HCEC 1CT (cell line): ENCODE measurements around the gene INTS14.
A peak's percentile ranks its signal among the peaks of the same experiment; 100 is the strongest.

Experiments
- DNase-seq: peaks from one replicate; pipeline ENCODE4 v3.0.0-alpha.2; 2017

The INTS14 gene

GRCh38 chr15:65610871-65611718, at the start of gene INTS14:
INTS14 (minus strand) TSS chr15:65611131; CDS start chr15:65607380, 3,751 bp downstream.
- peak; percentile 98 for DNase-seq

DNA sequence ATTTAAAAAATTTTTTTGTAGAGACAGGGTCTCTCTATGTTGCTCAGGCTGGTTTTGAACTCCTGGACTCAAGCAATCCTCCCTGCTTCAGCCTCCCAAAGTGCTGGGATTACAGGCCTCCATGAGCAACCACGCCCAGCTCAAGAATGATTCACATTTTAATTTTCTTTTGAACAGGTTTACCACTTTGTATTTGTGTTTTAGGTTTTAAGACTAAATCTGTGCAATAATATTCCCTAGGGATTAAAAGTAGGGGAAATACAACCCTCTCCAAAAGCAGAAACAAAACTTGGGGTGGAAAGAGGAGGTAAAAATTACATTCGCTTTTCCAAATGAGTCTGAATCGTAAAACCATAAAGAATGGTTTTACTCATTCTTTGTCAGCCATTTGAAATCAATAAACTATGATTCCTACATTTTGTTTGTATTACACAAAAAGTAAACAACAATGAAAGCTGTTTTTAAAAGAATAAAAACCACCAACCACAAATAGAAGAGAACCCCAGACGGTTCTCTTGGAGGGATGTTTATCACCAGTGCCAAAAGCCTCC, 48.6 kb upstream of the INTS14 start:
- no peak for DNase-seq

GRCh38 chr15:65655457-65655856, 44.5 kb upstream of the INTS14 start:
- no peak for DNase-seq

- DNase-seq, result no peak
These were observed 44.1 kb upstream of the INTS14 start for GRCh38 chr15:65655026-65655425.

DNA sequence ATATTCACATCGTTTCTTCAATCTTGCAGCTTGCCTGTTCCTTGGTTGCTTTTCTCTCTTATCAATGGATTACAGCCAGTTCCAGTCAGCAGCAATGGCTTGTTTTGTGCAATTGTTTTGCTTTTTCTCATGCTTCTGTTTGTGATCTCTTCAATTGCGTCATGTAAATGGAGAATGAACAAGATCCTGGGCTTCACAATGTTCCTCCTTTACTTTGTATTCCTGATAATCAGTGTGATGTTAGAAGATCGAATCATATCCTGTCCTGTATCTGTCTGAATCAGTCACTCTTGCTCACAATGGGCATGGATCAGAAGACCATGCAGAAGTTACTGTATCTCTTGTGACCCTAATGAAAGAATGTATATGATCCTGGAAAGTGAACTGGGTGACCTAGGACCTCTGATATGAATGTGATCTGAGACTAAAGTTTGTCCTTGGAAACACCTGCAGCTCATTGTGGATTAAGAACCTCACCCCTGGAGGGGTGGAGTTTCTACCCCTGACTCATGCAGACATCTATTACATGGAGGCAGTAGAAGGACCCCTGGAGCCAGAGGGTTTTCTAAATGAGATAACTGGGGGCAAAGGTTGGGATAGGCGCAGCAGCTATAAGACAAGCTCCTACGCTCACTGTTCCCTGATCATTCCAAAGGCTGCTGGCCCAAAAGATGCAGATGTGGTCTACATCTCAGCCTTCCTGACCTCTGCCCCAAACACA, 43.0 kb upstream of the INTS14 start:
- DNase-seq, result peak; percentile 23

- peak; percentile 68 for DNase-seq
These were observed 42.4 kb upstream of the INTS14 start for GRCh38 chr15:65653341-65653740.

- DNase-seq, result no peak
These were observed 41.2 kb upstream of the INTS14 start for GRCh38 chr15:65651831-65652749.

DNA sequence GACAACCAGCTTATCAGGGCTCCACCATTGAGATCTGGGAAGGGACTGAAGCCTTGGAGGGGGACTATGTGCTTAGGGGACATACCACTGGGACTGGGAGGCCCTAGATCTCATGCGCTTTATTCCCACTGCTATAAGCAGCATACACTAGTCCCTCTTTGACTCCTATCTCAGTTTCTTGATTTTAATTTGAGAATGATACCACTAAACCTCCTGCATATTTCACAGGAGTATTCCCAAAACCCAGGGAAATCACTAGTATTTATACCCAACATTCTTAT, 40.1 kb upstream of the INTS14 start:
- no peak for DNase-seq

DNA sequence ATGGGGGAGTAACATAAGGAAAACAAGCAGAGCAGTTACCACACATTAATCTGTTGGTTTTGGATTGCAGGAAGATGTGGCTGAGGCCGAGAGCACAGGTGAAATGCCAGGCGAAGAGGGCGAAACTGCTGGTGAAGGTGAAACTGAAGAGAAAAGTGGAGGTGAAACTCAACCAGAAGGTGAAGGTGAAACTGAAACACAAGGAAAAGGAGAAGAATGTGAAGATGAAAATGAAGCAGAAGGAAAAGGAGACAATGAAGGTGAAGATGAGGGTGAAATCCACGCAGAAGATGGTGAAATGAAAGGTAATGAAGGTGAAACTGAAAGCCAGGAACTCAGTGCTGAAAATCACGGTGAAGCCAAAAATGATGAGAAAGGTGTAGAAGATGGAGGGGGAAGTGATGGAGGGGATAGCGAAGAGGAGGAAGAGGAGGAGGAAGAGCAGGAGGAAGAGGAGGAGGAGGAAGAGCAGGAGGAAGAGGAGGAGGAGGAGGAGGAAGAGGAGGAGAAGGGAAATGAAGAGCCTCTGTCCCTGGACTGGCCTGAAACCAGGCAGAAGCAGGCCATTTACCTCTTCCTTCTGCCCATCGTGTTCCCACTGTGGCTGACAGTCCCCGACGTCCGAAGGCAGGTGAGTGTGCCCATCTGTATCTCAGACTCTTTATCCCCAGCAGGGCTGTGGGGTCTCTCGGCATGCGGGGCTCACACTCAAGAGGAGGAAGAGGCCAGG, 39.5 kb upstream of the INTS14 start:
- no peak for DNase-seq

DNA sequence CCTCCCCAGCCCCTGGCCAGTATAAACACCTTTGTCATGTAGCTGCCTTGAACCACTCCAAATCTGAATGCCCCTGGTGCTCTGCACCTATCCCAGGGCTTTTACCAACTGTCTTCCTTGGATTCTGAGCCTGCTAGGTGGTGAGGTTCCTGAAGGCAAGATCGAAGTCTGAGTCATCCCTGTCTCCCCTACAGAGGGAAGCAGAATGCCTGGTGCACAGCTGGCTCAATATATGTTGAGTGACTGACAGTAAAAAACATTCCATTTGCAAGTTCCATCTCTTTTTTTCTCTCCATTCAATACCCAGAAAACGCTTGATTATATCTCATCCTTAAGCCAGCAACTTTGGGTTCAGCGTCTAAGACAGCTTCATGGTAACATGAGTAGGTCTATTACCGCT, 35.6 kb upstream of the INTS14 start:
- peak; percentile 59 for DNase-seq

DNA sequence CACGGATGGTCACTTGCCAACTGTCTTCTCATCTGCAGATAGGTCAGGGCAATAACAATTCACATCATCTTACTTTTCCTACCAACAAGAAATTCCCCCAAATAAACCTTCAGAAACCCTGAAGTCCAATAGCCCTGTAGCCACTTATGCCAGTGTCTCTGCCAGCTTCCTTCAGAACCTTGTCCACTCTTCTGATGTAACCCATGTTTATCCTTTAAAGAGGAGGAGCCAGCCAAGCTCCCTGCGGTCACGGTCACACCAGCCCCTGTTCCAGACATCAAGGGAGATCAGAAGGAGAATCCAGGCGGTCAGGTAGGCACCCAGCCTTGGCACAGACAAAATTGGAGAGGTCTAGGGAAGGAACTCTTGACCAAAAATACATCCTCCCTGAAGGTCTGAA, 34.5 kb upstream of the INTS14 start:
- DNase-seq, result no peak

- no peak for DNase-seq
These were observed 33.4 kb upstream of the INTS14 start for GRCh38 chr15:65644282-65644681.

- DNase-seq, result no peak
These were observed 31.7 kb upstream of the INTS14 start for GRCh38 chr15:65642594-65642993.

- no peak for DNase-seq
These were observed 31.0 kb upstream of the INTS14 start for GRCh38 chr15:65641768-65642475.

- DNase-seq, result no peak
These were observed 28.6 kb upstream of the INTS14 start for GRCh38 chr15:65639509-65639908.

- peak; percentile 68 for DNase-seq
These were observed 27.8 kb upstream of the INTS14 start for GRCh38 chr15:65638681-65639089.

DNA sequence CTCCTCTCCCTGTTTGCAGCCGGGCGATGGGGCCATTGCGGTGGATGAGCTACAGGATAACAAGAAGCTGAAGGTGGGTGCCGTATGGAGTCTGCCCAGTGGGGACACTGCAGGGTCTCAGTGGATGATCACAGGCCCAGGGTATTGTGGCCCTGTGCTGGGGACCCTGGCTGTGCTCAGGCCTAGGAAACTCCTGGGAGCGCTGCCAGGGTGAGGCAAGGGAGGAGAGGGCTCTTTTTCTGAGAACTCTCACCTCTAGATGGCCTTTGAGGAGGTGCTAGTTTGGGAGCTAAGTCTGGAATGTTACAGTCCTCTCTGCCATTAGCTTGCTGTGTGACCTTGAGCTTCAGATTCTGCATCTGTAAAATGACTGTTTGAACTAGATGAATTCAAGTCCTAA, 27.2 kb upstream of the INTS14 start:
- DNase-seq, result no peak

DNA sequence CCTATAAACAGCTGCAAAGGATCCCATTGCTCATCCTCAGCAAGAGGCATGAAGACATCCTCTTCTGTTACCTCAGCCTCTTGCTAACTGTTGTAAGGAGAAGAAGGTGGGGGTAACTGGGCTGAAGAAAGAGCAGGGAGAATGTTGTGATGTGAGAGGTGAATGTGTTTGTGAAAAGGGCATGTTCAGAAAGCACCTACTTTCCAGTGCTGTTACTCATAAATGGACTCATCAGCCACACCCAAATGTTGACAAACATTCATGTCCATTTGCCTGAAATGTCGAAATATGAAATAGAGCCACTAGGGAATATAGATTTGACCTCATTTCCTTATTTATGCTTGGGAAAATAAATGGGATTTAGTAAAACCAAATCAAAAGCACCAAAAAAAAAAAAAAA, 23.4 kb upstream of the INTS14 start:
- peak; percentile 27 for DNase-seq

- no peak for DNase-seq
These were observed 22.8 kb upstream of the INTS14 start for GRCh38 chr15:65633752-65634151.

GRCh38 chr15:65632780-65633375, 21.9 kb upstream of the INTS14 start:
- DNase-seq, result peak; percentile 84

DNA sequence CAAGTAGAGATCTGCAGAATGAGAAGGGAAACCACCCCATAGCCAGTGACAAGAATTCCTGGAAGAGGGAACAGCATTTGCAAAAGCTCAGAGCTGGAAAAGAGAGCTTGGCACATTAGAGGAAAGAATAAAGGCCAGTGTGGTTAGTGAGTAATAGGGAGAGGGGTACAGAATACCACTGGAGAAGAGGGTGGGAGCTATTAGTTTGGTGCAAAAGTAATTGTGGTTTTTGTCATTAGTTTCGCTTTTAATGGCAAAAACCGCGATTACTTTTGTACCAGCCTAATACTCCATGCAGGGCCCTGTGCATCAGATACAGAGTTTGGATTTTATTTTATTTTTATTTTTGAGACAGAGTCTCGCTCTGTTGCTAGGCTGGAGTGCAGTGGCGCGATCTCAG, 20.6 kb upstream of the INTS14 start:
- DNase-seq, result no peak
